ENCODE data around the gene TUBA1A. TPM values are rescaled to one million over a fixed set of nuclear protein-coding genes. Genes with fewer than 3 reads are reported as not detected.
A peak's percentile ranks its signal among the peaks of the same experiment; 100 is the strongest.

Gene TUBA1A
- polyA plus RNA-seq (2013, experiment 1 of 4), result 1,671 TPM
- polyA plus RNA-seq (2013, experiment 2 of 4), result 1,656 TPM
- 1,432 TPM for polyA plus RNA-seq (2013, experiment 3 of 4)
- polyA plus RNA-seq (2013, experiment 4 of 4), result 1,669 TPM

DNA sequence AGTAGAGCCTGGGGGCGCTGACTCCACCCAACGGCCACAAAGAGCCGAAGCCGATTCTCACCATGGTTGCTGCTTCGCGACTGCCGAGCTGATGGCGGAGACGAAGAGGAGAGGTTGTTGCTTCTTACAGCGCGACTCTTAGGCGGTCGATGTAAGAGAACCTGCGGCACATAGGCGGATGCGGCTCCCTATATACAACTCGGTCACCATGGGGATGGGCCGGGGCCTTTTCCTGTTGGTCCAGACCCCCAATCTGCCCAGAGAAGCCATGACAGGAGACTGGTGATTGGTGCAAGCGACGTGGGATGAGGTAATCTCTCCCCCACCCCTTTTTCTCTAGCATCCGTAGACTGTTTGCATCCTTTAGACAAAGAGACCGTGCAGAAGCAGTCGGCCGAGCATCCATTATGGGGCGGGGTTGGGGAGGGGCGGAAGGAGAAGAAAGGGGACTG is at the start of gene TUBA1A:
TUBA1A (minus strand) TSS at position 165 of the 452 bp plus-strand sequence; CDS start at position 64, 101 bp downstream.
- Histone ChIP-seq H3K9me3 (ENCODE audit: control insufficient read depth, low read length) (no peaks in the 10 kb centered on the region), H3K27ac (ENCODE audit: insufficient read depth, low read depth, low read length, poor library complexity, severe bottlenecking) (peak within 1 kb of the TSS; percentile 96), H3K4me3 (ENCODE audit: insufficient read depth, low read depth, low read length) (peak within 1 kb of the TSS; percentile 99), H3K27me3 (ENCODE audit: control insufficient read depth, insufficient read depth, low read length, poor library complexity, severe bottlenecking) (no peaks in the 10 kb centered on the region), H3K36me3 (ENCODE audit: control insufficient read depth, insufficient read depth, low read length) (peaks cover 20% of the 10 kb centered on the region), H3K4me1 (ENCODE audit: control insufficient read depth, insufficient read depth, low read length) (peaks cover 26% of the 10 kb centered on the region)
- WGBS, 2 experiments, result 0 to 1% methylated on average over 25 to 26 of the region's 26 CpGs

DNA sequence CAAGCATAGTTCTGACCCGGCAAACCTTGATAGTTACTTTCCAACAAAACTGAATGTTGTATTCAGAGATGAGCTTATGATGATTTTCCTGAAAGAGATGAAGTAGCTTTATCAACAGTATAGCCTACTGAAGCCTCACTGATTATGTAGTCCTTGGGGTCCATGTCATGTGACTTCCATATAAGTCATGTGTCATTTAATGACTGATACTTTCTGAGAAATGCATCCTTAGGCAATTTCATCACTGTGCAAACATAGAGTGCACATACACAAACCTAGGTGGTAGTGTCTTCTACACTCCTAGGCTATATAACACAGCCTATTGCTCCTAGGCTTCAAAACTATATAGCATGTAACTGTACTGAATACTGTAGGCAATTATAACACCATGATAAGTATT is 47.5 kb upstream of the TUBA1A start:
- H3K27ac ChIP-seq (ENCODE audit: insufficient read depth, low read depth, low read length, poor library complexity, severe bottlenecking), result no peak overlapping the region
- H3K4me3 ChIP-seq (ENCODE audit: insufficient read depth, low read depth, low read length), result no peak overlapping the region
- 88 to 89% methylated on average over 1 of the region's 1 CpG for WGBS, 2 experiments
- H3K27me3 ChIP-seq (ENCODE audit: control insufficient read depth, insufficient read depth, low read length, poor library complexity, severe bottlenecking), result no peaks in the 10 kb centered on the region
- H3K9me3 ChIP-seq (ENCODE audit: control insufficient read depth, low read length), result no peaks in the 10 kb centered on the region
- peaks cover 26% of the 10 kb centered on the region for H3K4me1 ChIP-seq (ENCODE audit: control insufficient read depth, insufficient read depth, low read length)
- no peaks in the 10 kb centered on the region for H3K36me3 ChIP-seq (ENCODE audit: control insufficient read depth, insufficient read depth, low read length)

DNA sequence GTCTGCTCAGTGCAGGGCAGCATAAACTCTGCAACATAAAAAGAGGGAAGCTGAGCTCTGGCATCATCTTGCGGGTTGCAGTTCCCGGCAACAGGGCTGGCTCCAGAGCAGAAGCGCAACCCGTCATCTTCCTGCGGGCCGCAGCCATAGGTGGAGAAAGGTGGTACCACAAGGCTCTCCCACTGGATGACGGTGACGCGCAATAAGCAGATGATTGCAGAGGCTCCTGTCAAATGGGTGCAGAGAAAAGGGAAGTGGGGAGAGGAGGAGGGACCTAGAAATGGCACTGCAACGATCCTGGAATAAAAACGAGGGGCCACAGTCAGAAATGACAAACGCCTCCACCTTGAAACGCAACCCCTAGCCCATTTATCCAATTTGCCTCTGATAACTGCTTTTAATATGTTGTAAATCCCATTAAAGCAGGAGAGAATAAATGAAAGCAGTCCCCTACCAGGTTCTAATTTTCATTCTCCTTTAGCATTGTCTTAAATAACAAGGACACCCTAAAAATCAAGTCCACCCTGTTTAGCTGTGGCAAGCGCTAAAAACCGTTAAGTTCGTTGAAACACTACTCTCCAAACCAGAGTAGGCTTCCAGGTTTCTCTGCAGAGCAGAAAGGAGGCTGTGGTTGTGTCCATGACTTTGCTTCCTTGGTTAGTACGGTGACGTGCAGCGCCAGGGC is 45.1 kb upstream of the TUBA1A start:
- WGBS, 2 experiments, result 79 to 81% methylated on average over 19 of the region's 19 CpGs
- Histone ChIP-seq H3K36me3 (ENCODE audit: control insufficient read depth, insufficient read depth, low read length) (no peaks in the 10 kb centered on the region), H3K27me3 (ENCODE audit: control insufficient read depth, insufficient read depth, low read length, poor library complexity, severe bottlenecking) (no peaks in the 10 kb centered on the region), H3K27ac (ENCODE audit: insufficient read depth, low read depth, low read length, poor library complexity, severe bottlenecking) (no peak overlapping the region), H3K9me3 (ENCODE audit: control insufficient read depth, low read length) (no peaks in the 10 kb centered on the region), H3K4me1 (ENCODE audit: control insufficient read depth, insufficient read depth, low read length) (peaks cover 26% of the 10 kb centered on the region), H3K4me3 (ENCODE audit: insufficient read depth, low read depth, low read length) (no peak overlapping the region)

DNA sequence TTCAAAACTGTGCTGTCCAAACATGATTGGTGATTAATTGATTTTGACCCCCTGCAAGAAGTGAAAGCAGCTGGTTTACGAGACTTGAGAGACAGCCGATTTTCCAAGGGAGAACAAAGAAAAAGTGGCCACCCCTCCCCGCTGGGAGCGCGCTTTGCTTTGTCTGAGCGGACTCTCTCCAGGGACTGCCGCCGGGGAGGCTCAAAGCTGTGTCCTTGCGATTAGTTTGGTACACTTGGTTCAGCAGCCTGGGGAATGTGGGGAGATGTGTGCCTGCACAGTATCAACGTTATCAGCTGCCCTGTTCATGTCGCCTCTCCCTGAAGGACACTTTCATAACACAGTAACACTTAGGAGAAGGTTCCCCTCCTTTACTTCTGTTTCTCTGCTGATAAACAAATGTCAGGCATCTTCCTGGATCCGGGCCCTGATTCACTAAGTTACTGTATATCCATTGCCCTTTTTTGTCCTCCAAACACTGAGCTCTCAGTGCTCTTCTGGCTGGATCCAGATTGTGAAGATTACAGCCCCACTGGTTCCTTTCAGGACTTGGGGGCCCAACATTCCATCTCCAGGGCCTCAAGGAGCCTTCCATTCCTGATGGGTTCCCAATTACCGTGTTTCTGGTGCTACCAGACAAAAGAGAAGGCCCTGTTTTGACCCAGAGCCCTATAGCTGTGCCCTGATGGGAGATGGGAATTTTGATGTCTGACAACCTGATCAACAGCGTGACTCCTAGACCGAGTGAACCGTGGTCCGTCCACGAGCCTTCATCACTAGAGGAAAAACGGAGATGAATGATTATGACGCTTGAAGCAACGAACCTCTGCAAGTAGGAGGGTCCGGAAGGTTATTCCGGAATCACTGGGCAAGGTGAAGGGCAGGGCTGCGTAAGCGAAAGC is 44.3 kb upstream of the TUBA1A start:
- peak overlapping the region; percentile 94 for H3K27ac ChIP-seq (ENCODE audit: insufficient read depth, low read depth, low read length, poor library complexity, severe bottlenecking)
- no peak overlapping the region for H3K4me3 ChIP-seq (ENCODE audit: insufficient read depth, low read depth, low read length)
- no peaks in the 10 kb centered on the region for H3K36me3 ChIP-seq (ENCODE audit: control insufficient read depth, insufficient read depth, low read length)
- 54% methylated on average over 25 of the region's 25 CpGs for WGBS, 2 experiments
- H3K27me3 ChIP-seq (ENCODE audit: control insufficient read depth, insufficient read depth, low read length, poor library complexity, severe bottlenecking), result no peaks in the 10 kb centered on the region
- no peaks in the 10 kb centered on the region for H3K9me3 ChIP-seq (ENCODE audit: control insufficient read depth, low read length)
- H3K4me1 ChIP-seq (ENCODE audit: control insufficient read depth, insufficient read depth, low read length), result peaks cover 27% of the 10 kb centered on the region

DNA sequence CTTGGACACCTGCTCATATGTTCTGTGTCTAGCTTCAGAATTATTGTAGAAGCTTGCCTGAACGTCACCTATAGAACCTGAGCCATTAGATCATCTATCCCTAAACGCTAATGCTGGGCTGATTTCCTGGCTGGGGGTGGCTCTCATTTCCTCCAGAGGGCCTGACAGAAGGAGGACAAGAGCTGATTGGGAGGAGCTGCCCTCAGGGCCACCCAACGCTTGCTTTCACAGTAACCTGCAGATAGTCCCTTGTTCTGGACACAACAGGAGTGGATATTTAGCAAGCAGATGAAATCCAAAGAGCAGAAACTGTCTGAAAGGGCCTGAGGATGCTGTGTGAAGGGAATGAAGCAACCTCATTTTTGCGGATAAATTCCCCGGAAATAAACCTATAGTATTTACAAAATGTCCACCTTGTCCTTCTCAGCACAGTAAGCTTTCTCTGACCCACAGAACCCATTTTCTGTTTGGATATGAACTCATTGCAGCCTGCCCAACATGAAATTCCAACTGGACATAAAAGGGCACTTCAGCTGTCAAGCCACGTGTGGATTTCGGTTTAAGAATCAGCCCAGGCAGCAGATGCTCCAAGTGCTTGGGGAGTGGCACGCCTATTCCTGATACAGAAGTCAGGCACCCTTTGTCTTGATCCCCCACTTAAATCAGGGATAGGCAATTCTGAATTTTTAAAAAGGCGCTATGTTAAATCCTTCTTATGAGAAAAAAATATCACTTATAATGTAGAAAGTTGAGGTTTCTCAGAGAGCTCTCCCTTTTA is 43.2 kb upstream of the TUBA1A start:
- Histone ChIP-seq H3K4me1 (ENCODE audit: control insufficient read depth, insufficient read depth, low read length) (peaks cover 37% of the 10 kb centered on the region), H3K9me3 (ENCODE audit: control insufficient read depth, low read length) (no peaks in the 10 kb centered on the region), H3K27me3 (ENCODE audit: control insufficient read depth, insufficient read depth, low read length, poor library complexity, severe bottlenecking) (no peaks in the 10 kb centered on the region), H3K27ac (ENCODE audit: insufficient read depth, low read depth, low read length, poor library complexity, severe bottlenecking) (peak overlapping the region; percentile 94), H3K4me3 (ENCODE audit: insufficient read depth, low read depth, low read length) (no peak overlapping the region), H3K36me3 (ENCODE audit: control insufficient read depth, insufficient read depth, low read length) (no peaks in the 10 kb centered on the region)
- 69 to 74% methylated on average over 8 of the region's 9 CpGs for WGBS, 2 experiments

DNA sequence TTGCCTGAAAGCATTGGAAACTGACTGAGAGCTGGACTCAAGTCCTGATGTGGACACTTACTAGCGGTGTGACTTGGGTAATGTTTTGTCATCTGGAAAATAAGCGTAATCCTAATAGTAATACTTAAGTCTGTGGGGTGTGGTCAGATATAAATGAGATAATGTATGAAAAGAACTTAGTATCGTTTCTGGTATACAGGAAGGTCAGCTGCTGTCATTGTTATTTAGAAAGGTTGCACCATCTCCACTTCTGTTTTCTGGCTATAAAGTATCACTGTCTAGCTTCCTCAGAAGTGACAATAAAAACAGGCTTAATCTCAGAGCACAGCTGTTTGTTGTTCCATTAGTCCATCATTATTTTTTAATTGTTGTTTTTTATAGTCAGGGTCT is 41.9 kb upstream of the TUBA1A start:
- WGBS, 2 experiments, result 95 to 98% methylated on average over 3 of the region's 3 CpGs
- no peaks in the 10 kb centered on the region for H3K27me3 ChIP-seq (ENCODE audit: control insufficient read depth, insufficient read depth, low read length, poor library complexity, severe bottlenecking)

DNA sequence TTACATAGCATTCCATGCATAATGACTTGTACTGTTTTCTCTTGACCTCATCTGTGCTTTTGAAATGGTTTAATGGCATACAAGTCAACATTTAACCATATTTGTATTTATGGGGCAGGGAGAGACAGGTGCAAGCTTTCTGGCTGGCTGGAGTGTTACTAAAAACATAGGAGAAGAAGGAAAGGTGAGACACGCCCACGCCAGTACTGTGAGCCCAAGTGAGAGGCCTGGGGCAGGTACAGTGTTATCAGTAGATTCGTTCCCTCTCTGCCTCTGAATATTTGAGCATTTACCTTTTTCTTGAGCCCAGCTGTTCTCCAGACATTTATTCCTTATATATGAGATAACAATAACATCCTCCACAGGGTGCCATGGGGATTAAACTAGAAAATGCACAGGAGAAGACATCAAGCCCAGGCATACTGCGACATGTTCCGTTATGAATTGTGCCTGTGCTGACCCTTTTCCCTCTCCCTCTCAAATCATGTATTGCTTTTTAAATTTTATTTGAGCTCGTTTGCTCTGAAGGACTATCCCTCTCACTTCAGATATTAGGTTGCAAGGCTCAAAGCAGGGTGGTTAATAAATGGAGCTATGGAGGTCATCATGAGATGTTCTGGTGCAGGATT is 41.4 kb upstream of the TUBA1A start:
- Histone ChIP-seq H3K4me1 (ENCODE audit: control insufficient read depth, insufficient read depth, low read length) (peaks cover 37% of the 10 kb centered on the region), H3K36me3 (ENCODE audit: control insufficient read depth, insufficient read depth, low read length) (no peaks in the 10 kb centered on the region), H3K27ac (ENCODE audit: insufficient read depth, low read depth, low read length, poor library complexity, severe bottlenecking) (no peak overlapping the region), H3K27me3 (ENCODE audit: control insufficient read depth, insufficient read depth, low read length, poor library complexity, severe bottlenecking) (no peaks in the 10 kb centered on the region), H3K9me3 (ENCODE audit: control insufficient read depth, low read length) (no peaks in the 10 kb centered on the region), H3K4me3 (ENCODE audit: insufficient read depth, low read depth, low read length) (no peak overlapping the region)
- 92 to 94% methylated on average over 6 of the region's 6 CpGs for WGBS, 2 experiments

More for the DNA sequence above, 41.9 kb upstream of the TUBA1A start:
- H3K27ac ChIP-seq (ENCODE audit: insufficient read depth, low read depth, low read length, poor library complexity, severe bottlenecking), result no peak overlapping the region
- H3K36me3 ChIP-seq (ENCODE audit: control insufficient read depth, insufficient read depth, low read length), result no peaks in the 10 kb centered on the region
- peaks cover 37% of the 10 kb centered on the region for H3K4me1 ChIP-seq (ENCODE audit: control insufficient read depth, insufficient read depth, low read length)
- no peak overlapping the region for H3K4me3 ChIP-seq (ENCODE audit: insufficient read depth, low read depth, low read length)
- no peaks in the 10 kb centered on the region for H3K9me3 ChIP-seq (ENCODE audit: control insufficient read depth, low read length)

DNA sequence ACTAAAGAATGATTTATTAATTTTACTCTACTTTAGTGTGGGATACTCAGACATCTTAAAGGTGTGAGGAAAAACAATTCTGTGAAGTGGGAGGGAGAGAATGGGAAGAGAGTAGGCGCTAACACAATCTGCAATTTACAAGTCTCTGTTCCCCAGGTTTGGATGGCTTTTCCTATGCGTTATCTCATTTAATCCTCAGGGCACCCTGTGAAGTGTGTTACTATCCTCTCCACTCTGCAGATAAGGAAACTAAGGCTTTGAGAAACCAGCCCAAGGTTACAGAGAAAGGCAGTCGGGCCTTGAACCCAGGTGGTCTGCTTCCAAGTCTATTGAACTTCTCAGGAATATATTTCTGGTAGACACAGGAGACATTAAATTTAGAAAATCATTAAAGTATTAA is 39.8 kb upstream of the TUBA1A start:
- WGBS, 2 experiments, result 82 to 90% methylated on average over 3 of the region's 3 CpGs
- Histone ChIP-seq H3K27me3 (ENCODE audit: control insufficient read depth, insufficient read depth, low read length, poor library complexity, severe bottlenecking) (no peaks in the 10 kb centered on the region), H3K9me3 (ENCODE audit: control insufficient read depth, low read length) (no peaks in the 10 kb centered on the region), H3K4me1 (ENCODE audit: control insufficient read depth, insufficient read depth, low read length) (peaks cover 30% of the 10 kb centered on the region), H3K4me3 (ENCODE audit: insufficient read depth, low read depth, low read length) (no peak overlapping the region), H3K27ac (ENCODE audit: insufficient read depth, low read depth, low read length, poor library complexity, severe bottlenecking) (no peak overlapping the region), H3K36me3 (ENCODE audit: control insufficient read depth, insufficient read depth, low read length) (no peaks in the 10 kb centered on the region)

DNA sequence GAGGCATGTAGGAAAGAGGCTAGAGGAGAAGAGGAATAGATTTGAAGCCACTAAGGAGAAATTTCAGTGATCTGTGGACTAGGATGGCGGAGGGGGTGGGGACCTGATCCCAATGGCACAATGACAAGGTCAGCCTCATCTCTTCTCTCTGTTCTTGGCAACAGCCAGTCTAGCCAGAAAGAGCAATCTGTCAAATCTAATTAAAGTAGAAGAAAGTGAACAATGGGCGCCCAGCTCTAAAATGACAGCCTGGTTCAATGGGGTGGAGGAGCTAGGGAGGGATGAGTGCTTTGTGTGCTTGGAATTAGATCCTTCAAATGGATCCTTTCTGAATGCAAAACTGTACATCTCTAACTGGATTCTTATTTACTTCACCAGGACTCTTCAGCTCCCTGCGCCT is 38.8 kb upstream of the TUBA1A start:
- peaks cover 22% of the 10 kb centered on the region for H3K4me1 ChIP-seq (ENCODE audit: control insufficient read depth, insufficient read depth, low read length)
- H3K36me3 ChIP-seq (ENCODE audit: control insufficient read depth, insufficient read depth, low read length), result no peaks in the 10 kb centered on the region
- H3K4me3 ChIP-seq (ENCODE audit: insufficient read depth, low read depth, low read length), result no peak overlapping the region
- peak overlapping the region; percentile 40 for H3K27ac ChIP-seq (ENCODE audit: insufficient read depth, low read depth, low read length, poor library complexity, severe bottlenecking)
- H3K27me3 ChIP-seq (ENCODE audit: control insufficient read depth, insufficient read depth, low read length, poor library complexity, severe bottlenecking), result no peaks in the 10 kb centered on the region
- H3K9me3 ChIP-seq (ENCODE audit: control insufficient read depth, low read length), result no peaks in the 10 kb centered on the region
- 93 to 97% methylated on average over 3 of the region's 3 CpGs for WGBS, 2 experiments
